ENCODE data around the gene LRMDA. TPM values are rescaled to one million over a fixed set of nuclear protein-coding genes. Genes with fewer than 3 reads are reported as not detected.

Gene LRMDA
- total RNA-seq, 1 experiment from 2014 or later = not detected

GRCh38 chr10:76435157-76435556, 1003.7 kb downstream of the LRMDA start:
- Histone ChIP-seq H3K9me3 (ENCODE audit: low read depth, low read length, poor library complexity, severe bottlenecking) (no peaks in the 10 kb centered on the region), H3K27me3 (replicated peaks; ENCODE audit: insufficient read depth, low read depth, low read length, poor library complexity) (no peaks in the 10 kb centered on the region), H3K36me3 (ENCODE audit: insufficient read depth, low read length, poor library complexity, severe bottlenecking) (no peaks in the 10 kb centered on the region), H3K4me1 (ENCODE audit: insufficient read depth, low read length, poor library complexity, severe bottlenecking) (no peaks in the 10 kb centered on the region), H3K27ac (ENCODE audit: low read depth, low read length, poor library complexity, severe bottlenecking) (no peak overlapping the region), H3K4me3 (ENCODE audit: low read depth, low read length, poor library complexity, severe bottlenecking) (no peak overlapping the region)
- POLR2A ChIA-PET (ENCODE audit: low non-redundant PET) = no interaction called here
- intact Hi-C loops (cut with micrococcal nuclease; ENCODE audit: unreplicated experiment) = no loop called here
- TF ChIP-seq EZH2 (IDR thresholded peaks at IDR 0.05; ENCODE audit: borderline replicate concordance, low read depth, low read length, poor library complexity, severe bottlenecking) (no peak), CTCF (conservative IDR thresholded peaks at IDR 0.05; ENCODE audit: low read depth, low read length) (no peak)
- no peak for DNase-seq (ENCODE audit: low spot score)
- CTCF ChIA-PET = no interaction called here
- no TSS peak for BruUV-seq (replicated peaks)

GRCh38 chr10:76436401-76436811, 1005.0 kb downstream of the LRMDA start:
- Histone ChIP-seq H3K27me3 (replicated peaks; ENCODE audit: insufficient read depth, low read depth, low read length, poor library complexity) (no peaks in the 10 kb centered on the region), H3K36me3 (ENCODE audit: insufficient read depth, low read length, poor library complexity, severe bottlenecking) (no peaks in the 10 kb centered on the region), H3K4me1 (ENCODE audit: insufficient read depth, low read length, poor library complexity, severe bottlenecking) (no peaks in the 10 kb centered on the region), H3K27ac (ENCODE audit: low read depth, low read length, poor library complexity, severe bottlenecking) (no peak overlapping the region), H3K9me3 (ENCODE audit: low read depth, low read length, poor library complexity, severe bottlenecking) (no peaks in the 10 kb centered on the region), H3K4me3 (ENCODE audit: low read depth, low read length, poor library complexity, severe bottlenecking) (no peak overlapping the region)
- BruUV-seq (replicated peaks) = no TSS peak
- ChIA-PET POLR2A (ENCODE audit: low non-redundant PET) (no interaction called here), CTCF (no interaction called here)
- DNase-seq (ENCODE audit: low spot score) = no peak
- intact Hi-C loops (cut with micrococcal nuclease; ENCODE audit: unreplicated experiment) = no loop called here
- TF ChIP-seq CTCF (conservative IDR thresholded peaks at IDR 0.05; ENCODE audit: low read depth, low read length) = no peak
- TF ChIP-seq EZH2 (IDR thresholded peaks at IDR 0.05; ENCODE audit: borderline replicate concordance, low read depth, low read length, poor library complexity, severe bottlenecking) = no peak

GRCh38 chr10:76436981-76437380, 1005.6 kb downstream of the LRMDA start:
- H3K27ac ChIP-seq (ENCODE audit: low read depth, low read length, poor library complexity, severe bottlenecking) = no peak overlapping the region
- H3K36me3 ChIP-seq (ENCODE audit: insufficient read depth, low read length, poor library complexity, severe bottlenecking) = no peaks in the 10 kb centered on the region
- no peak for DNase-seq (ENCODE audit: low spot score)
- no TSS peak for BruUV-seq (replicated peaks)
- H3K9me3 ChIP-seq (ENCODE audit: low read depth, low read length, poor library complexity, severe bottlenecking) = no peaks in the 10 kb centered on the region
- no peak for TF ChIP-seq EZH2 (IDR thresholded peaks at IDR 0.05; ENCODE audit: borderline replicate concordance, low read depth, low read length, poor library complexity, severe bottlenecking)
- TF ChIP-seq CTCF (conservative IDR thresholded peaks at IDR 0.05; ENCODE audit: low read depth, low read length) = no peak
- H3K27me3 ChIP-seq (replicated peaks; ENCODE audit: insufficient read depth, low read depth, low read length, poor library complexity) = no peaks in the 10 kb centered on the region
- POLR2A ChIA-PET (ENCODE audit: low non-redundant PET) = no interaction called here
- H3K4me3 ChIP-seq (ENCODE audit: low read depth, low read length, poor library complexity, severe bottlenecking) = no peak overlapping the region
- H3K4me1 ChIP-seq (ENCODE audit: insufficient read depth, low read length, poor library complexity, severe bottlenecking) = no peaks in the 10 kb centered on the region
- CTCF ChIA-PET = no interaction called here
- intact Hi-C loops (cut with micrococcal nuclease; ENCODE audit: unreplicated experiment) = no loop called here
